ENCODE data around the gene RAPGEF5.
"Not testable (repeated sequence)": the region's sequence is repeated elsewhere in the genome, so short reads cannot be mapped to it uniquely, and the experiment has no call there.

Gene RAPGEF5

DNA sequence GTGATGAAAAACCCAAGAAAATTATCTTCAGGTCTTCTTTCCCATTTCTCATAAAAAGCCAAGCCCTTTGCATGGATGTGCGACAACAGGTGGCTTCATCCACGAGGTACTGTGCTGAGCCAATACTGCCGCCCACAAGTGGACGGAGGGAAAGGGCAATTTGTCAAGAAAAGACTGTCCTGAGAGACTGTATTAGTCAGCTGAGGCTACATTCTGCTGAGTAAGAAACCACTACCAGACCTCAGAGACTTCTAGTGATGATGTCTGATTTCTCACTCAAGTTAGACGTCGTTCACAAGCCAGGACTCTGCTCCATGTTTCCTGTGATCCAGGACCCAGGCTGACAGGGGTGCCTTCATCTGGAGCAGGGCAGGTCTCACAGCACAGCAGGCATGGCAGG is 239.7 kb downstream of the RAPGEF5 start:
- DNase-seq (ENCODE audit: low spot score): no peak

DNA sequence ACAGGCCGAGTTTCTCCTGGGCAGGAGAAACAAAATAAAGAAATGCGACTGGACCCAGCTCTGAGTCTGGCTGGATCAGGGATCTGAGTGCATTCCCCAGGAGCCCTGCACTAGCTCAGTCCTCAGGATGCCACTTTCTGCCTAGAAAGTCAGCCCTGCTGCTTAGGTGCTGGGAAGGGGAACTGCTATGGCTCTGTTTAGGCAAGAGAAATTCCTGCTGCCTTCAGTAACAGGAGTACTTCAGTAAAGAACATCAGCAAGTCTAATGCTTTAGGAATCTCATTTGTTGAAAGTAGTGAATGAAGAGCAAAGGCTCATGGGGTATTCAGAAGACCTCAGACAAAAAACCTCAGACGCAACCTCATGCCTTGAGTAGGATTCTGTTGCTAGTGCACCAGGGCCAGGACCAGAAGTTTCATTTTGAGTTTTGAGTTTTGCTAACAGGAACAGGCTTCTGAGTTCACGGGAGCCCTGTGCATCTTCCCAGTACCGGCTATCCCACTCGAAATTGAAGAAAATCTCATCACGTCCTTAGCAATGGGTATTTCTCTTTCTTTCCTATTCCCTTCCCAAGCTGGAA is 240.4 kb downstream of the RAPGEF5 start:
- DNase-seq (ENCODE audit: low spot score): no peak

DNA sequence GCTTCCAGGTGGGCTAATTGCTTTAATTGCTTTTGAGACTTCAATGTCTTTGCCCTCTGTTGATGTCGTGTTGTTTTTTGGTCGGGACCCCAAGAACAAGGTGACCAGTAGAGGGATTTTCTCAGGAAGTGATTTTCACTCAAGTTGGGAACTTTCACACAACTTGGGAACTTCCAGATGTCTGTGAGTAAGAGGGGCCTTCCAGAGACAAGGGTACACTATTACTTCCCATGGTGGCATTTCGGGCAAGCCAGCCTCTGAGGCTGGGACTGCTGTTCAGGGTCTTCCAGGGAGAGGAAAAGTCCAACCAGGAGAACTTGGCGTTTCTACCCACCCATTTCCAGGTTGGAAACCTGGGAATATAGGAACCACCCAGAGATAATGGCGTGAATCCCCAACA is 241.3 kb downstream of the RAPGEF5 start:
- DNase-seq (ENCODE audit: low spot score): no peak

DNA sequence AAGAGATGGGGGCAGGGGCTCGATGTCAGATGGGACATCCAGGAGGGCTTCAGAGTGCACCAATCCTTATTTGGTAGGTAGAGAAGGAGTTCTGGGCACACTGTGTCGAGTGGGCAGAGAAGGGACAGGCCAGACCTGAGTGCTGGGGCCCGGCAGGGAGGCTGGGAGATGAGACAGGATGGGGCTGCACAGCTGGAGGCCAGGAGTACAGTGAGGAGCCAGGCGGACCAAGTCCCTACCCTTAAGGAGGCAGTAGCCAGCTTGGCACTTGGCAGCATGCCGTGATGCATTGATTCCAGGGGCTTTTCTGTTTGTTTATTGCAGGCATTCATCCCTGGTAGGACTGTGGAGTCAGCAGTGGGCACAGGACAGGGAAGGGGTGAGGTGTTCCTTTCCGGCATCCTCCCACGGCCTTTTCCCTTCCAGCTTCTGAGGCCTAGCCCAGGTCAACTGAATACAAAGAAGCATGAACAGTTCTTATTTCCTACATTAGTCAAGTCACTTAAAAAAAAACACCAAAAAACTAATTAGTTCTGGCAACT is 242.4 kb downstream of the RAPGEF5 start:
- DNase-seq (ENCODE audit: low spot score): no peak

DNA sequence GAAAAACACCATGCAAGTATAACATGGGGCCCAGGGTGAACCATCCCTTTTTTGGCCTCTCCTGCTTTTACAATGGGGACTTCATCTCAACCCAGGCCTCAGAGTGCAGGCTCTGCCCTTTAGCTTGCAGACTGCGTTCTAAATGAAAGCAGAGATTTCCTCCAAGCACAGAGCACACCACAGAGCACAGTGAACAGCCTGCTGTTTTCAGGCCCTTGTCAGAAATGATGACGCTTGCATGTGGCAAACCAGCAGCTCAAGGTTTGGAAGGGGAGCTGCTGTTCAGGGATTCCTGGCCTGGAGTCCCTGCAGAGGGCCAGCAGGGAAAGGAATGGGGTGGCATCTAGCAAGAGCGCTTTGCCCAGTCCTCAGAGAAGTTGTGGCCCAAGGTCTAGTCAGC is 243.9 kb downstream of the RAPGEF5 start:
- no peak for DNase-seq (ENCODE audit: low spot score)

DNA sequence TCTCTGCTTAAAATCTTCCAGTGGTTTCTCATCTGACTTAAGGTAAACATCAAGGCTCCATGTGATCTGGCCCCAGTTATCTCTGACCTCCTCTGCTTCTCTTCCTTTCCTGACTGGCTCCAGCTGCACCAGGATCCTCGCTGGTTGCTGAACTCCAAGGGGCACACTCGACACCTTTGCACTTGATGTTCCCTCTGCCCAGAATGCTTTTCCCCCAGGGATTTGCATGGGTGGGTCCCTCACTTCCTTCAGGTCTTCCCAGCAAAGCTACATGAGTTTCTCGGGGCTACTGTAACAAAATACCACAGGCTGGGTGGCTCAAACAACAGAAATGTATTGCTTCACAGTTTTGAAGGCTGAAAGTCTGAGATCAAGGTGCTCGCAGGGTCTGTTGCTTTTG is 245.3 kb downstream of the RAPGEF5 start:
- DNase-seq (ENCODE audit: low spot score): no peak

DNA sequence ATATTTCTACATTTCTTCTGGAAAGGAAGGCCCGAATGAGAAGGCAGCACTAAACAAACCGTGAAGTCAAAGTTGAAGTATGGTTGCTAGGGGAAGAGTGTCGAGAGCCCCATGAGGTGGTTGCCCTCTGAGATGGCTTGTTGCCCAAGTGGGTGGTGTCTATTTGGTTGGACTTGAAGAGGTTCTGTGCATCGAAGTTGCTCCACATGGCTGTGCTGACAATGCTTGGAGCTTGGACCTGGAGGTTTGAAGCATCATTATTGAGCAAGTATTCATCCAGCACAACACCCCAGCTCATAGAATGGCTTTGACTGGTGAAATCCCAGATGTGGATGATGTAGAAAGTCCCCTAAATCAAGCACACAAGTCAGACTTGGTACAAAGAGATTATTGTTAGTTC is 246.1 kb downstream of the RAPGEF5 start:
- no peak for DNase-seq (ENCODE audit: low spot score)

DNA sequence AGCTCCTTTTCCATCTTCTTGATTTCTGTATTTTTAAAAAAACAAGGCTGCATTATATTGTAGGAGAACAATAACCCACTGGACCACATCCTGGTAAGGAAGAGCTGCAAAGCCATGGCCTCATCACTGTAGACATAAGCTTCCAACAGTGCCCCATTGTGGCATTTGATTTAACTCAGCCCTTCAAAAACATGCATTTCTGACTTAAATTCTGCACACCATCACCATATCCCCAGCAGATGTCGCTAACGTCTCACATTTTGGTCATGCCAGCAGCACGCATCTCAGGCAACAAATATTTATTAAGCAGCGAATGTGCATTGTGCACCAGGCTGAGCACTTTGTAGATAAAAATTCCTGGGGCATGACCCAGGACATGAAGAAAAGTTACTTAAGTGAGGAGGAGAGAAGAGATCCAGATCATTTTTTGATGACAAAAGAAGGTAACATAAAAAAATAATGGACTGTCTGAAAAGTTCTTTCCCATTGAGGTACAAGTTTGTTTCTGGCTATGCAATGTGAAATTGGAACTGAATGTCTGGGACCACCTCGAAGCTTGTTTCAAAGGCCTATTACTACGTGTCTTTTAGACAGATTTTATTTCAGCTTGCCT is 246.6 kb downstream of the RAPGEF5 start:
- peak; percentile 73 for DNase-seq (ENCODE audit: low spot score)

DNA sequence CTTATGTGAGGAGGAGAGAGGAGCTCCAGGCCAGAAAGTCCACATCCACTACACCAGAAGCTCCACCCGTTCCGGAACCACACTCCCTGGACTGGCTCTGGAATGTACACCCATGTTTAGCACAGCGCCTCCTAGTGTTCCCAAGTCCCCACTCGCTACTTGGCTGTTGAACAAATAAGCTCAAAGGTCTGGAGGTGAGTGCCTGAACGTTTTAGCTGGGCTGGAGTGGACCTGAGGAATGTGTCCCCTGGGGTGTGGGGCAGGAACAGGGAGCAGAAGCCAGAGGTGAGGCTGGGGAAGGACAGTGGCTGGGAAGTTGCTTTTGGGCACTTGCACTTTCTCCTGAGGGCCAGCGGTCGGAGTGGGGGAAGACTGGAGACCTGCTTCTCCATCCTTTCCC is 247.2 kb downstream of the RAPGEF5 start:
- DNase-seq (ENCODE audit: low spot score): no peak

DNA sequence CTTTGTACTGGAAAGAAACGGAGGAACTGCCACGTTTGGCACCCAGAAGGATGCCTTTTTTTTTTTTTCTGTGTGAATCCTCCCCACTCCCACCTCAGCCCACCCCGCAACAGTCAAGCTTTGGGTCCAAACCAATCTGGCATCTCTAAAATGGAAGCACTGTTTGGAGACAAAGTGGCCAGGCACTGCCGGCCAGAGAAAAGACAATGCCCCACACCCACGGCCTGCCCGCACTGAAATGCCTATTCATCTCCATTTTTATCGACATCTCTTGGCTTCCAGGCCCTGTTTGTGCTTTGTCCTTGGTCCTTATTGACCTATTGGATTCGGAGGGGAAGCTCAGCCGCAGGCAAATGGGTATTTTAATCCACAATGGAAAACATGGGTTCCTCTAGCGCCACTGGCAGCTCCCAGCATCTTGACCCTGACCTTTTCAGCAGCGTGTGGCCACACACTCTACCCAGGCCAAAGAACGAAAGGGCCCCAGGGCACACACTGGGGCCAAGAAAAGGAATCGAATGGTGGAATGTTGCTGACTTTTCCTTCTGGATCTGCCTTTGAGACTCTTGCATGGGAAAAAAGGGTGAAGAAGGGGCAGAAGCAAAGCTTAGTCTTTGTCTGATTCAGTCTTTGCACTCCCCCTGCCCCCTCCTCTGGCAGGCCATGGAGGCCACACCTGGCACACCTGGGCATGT is 248.7 kb downstream of the RAPGEF5 start:
- no peak for DNase-seq (ENCODE audit: low spot score)

DNA sequence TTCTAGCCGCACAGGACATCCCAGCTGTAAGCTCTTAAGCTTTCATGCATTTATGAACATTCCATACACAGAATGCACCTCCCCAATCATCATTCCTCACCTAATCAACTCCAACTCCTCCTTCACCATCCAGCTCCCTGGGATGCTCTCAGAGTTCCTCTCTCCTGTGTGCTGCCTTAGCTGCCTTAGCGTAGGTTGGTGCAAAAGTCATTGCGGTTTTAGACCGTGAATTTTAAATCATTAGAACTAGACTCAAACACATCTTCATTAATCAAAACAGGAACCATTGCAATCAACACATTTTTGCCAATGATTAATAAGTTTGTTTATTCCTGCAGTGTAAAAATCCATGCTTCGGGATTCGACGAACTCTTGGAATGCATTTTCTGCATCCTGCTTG is 251.4 kb downstream of the RAPGEF5 start:
- no peak for DNase-seq (ENCODE audit: low spot score)

DNA sequence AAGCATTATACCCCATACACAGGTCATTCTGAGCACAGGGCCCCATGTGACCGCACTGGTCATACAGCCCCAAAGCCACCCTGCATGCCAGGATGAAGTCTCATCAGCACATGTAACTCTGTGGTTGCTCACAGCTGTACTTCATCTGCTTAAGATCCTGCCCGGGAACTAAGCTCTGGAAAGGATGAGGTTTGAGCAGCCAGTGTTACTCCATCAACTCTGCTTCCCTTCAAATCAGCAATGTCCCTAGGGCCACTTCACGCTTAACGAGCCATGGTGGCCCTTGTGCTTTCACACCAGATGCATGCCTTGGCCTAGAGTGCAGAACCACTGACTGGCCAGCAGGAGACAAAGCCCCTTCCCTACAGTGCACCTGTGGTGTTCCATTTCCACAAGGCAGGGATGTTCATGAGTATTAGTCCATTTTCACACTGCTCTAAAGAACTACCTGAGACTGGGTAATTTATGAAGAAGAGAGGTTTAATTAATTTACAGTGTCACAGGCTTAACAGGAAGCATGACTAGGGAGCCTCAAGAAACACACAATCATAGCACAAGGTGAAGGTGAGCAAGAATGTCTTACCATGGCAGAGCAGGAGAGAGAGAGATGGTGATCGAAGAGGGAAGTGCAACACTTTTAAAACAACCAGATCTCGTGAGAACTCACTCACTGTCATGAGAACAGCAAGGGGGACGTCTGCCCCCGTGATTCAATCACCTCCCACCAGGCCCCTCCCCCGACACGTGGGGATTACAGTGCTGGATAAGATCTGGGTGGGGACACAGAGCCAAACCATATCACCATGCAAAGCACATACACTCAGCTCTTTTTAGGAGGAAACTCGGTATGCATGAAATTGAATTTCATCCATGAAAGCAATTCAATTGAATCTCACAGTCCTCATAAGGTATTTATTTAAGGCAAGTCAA is 262.3 kb downstream of the RAPGEF5 start:
- no peak for DNase-seq (ENCODE audit: low spot score)

DNA sequence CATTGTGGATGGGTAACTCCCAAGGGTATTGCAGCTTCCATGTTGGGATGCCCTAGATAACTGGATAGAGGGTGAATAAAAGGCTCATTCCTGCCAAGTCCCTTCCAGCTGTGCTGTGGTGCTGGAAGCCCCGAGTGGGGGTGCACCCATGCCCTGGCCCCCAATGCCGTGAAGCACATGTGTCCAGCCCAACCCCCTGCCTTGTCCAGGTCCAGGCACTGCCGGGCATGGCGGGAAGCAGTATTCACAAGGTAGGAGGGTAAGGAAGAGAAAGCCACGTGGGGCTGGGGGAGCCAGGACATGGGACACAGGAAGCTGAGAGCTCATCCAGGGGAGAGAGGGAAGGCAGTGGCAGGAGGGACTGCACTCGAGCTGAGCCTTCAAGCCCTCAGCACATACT is 263.0 kb downstream of the RAPGEF5 start:
- DNase-seq (ENCODE audit: low spot score): no peak

DNA sequence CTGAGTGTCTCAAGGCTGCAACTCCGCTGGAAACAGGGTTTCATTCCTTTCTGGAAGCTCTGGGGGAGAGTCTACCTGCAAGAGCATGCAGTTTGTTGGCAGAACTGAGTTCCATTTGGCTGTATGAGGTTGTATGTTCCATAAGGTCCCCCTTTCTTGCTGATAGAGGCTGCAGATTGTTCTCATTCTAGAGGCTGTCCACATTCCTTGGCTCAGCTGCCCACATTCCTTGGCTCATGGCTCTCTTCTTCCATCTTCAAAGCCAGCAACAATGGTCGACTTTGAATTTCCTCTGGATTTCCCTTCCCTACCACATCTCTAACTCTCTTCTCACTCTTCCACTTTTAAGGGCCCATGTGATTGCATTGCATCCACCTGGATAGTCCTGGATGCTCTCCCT is 264.0 kb downstream of the RAPGEF5 start:
- no peak for DNase-seq (ENCODE audit: low spot score)

DNA sequence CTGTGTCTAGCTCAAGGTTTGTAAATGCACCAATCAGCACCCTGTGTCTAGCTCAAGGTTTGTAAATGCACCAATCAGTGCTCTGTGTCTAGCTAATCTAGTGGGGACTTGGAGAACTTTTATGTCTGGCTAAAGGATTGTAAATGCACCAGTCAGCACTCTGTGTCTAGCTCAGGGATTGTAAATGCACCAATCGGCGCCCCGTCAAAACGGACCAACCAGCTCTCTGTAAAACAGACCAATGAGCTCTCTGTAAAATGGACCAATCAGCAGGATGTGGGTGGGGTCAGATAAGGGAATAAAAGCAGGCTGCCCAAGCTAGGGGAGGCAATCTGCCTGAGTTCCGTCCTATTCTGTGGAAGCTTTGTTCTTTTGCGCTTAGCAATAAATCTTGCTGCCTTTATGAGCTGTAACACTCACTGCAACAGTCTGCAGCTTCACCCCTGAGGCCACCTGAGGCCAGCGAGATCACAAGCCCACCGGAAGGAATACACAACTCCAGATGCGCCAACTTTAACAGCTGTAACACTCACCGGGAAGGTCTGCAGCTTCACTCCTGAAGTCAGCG is 265.9 kb downstream of the RAPGEF5 start:
- not testable (repeated sequence) for DNase-seq (ENCODE audit: low spot score)

DNA sequence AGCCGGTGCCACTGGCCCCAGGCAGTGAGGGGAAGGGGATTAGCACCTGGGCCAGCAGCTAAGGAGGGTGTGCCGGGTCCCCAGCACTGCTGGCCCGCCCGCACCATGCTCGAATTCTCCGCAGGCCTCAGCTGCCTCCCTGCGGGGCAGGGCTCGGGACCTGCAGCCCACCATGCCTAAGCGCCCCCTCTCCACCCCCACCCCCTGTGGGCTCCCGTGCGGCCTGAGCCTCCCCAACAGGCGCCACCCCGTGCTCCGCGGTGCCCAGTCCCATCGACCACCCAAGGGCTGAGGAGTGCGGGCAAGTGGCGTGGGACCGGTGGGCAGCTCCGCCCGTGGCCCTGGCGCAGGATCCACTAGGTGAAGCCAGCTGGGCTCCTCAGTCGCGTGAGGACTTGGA is 266.4 kb downstream of the RAPGEF5 start:
- DNase-seq (ENCODE audit: low spot score): no peak

DNA sequence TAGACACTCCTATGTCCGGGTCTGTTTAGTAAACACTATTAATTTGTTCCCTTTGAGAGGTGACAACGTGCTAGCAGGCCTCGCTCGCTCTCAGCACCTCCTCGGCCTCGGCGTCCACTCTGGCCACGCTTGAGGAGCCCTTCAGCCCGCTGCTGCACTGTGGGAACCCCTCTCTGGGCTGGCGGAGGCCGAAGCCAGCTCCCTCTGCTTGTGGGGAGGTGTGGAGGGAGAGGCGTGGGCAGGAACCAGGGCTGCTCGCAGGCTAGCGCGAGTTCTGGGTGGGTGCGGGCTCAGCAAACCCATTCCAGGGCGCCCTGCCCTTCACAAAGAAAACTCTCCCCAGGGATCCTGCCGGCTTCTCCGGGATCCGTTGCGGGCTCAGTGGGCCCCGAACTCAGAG is 266.8 kb downstream of the RAPGEF5 start:
- DNase-seq (ENCODE audit: low spot score): no peak

DNA sequence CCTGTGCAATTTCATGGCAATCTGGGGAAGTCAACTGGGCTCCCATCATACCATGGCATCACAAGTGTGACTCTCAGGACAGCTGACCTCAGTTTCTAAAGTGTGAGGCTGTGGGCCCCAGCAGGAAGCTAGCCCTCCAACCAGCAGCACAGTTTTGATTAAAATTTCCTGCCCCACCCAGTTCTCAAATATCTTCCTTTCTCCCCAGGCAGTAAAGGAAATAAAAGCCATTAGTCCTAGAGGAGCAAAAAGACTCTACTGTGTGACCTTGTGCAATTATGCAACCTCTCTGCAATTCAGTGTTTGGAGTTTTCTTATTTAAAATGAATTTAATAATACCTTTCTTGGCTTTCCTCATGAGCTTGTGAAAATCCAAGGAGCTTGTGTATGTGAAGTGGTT is 268.1 kb downstream of the RAPGEF5 start:
- no peak for DNase-seq (ENCODE audit: low spot score)

DNA sequence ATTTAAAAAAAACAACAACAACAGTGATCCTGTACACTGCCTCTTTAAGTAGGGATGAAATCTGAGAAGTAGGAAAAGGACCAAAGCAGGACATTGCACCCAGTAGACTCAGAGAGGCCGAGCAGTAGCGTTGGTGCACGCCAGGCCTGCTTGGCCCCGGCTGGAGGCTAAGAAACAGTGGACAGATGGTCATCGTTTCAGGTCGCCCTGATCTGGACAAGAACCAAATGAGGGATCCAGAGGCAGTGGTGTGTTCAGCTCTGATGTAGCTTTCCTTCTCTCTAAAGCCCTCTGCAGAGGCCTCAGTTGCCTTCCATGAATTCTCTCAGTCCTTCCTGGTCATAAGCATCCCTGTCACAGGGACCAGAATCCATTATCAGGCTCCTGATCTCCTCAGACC is 269.1 kb downstream of the RAPGEF5 start:
- DNase-seq (ENCODE audit: low spot score): no peak

DNA sequence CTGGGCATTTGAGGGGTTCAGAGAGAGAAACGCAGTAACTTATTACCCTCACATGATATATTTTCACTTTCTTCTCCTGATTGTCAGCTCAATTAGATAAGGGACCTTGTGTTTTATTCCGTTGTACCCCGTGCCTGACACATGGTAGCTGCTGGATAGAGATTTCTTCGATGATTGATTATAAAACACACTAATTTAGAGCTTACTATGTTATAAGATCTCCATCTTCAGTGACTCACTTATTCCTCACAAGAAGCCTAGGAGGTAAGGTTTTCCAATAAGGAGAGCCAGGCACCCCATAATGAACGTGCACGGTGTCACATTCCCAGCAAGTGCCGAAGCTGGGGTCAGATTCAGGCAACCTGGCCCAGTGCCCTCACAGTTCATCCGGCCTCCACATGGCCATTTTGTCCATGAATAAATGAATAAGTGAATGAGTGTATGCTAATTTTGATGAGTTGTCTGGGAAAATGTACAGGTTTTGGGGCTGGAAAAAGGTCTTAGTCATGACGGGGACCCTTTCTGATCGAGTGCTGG is 273.2 kb downstream of the RAPGEF5 start:
- DNase-seq (ENCODE audit: low spot score): no peak

DNA sequence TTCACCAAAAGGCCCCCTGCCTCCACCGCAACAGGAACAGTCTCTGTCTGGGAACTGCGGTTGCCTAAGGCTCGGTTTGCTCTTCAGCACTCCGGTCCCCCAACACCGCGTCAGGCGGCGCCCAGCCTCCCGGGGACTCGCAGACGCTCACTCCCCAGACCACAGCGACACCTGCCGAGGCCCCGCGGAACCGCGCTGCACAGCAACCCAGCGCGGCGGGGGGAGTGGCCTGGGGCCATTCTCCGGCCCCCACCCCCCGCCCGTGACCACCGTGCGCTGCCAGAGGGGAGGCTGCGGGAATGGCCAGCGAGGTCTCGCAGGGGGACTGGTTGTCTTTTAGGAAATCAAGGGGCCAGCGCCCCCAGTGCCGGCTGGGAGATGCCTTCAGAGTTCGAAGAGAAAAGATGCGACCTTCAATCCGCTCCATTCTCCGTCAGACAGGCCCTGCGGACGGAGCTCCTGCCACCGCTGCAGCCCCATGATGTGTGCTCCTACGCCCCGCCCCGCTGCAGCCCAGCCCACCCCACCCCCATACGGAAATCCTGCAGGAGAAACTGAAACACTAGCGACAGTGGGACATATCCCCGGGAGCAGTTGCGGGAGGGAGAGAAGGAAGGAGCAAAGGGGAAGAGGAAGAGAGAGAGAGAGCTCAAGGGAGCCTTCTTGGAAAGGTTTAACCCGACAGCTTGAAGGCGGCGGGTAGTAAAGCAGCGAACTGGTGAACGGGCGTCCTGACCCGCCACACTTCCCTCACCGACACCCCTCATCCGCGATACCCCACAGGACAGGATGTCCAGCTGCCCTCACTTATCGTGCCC is 273.9 kb downstream of the RAPGEF5 start:
- DNase-seq (ENCODE audit: low spot score): peak; percentile 82
